ENCODE data around the gene ATAD3B.

DNA sequence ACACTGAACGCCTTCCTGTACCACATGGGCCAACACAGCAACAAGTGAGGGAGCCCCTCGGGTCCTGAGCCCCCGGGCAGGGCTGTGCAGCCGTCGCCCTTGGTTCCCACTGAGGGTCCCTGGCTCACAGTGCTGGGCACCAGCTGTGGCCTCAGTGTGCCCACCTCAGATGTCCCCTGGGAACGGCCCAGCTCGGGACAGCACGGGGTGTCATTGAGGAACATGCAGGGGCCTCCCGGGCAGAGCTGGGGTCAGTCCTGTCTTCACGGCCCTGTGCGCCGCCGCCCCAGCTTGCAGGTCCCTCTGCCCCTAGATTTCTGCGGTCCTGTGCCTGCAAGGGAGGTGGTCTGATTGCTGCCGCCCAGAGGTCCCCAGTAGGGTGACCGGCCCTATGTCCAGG lies 17.7 kb downstream of the ATAD3B start:
- TF ChIP-seq TCF12 (IDR thresholded peaks at IDR 0.05) (no peak), TCF12 (CRISPR knock-in tag; IDR thresholded peaks at IDR 0.05) (no peak), GABPB1 (CRISPR knock-in tag; IDR thresholded peaks at IDR 0.05) (no peak), ZKSCAN8 (CRISPR knock-in tag; IDR thresholded peaks at IDR 0.05; ENCODE audit: borderline replicate concordance) (no peak), ZNF549 (CRISPR knock-in tag; IDR thresholded peaks at IDR 0.05) (no peak), MAFK (conservative IDR thresholded peaks at IDR 0.05 in 1 of 2, IDR thresholded peaks at IDR 0.05 in 1 of 2; ENCODE audit: low read length in 2 of 2) (no peak), MAZ (IDR thresholded peaks at IDR 0.05; ENCODE audit: borderline replicate concordance, low read depth, low read length) (no peak), MAZ (CRISPR knock-in tag; IDR thresholded peaks at IDR 0.05; ENCODE audit: low read depth) (no peak), SATB2 (CRISPR knock-in tag; IDR thresholded peaks at IDR 0.05) (no peak), ETV5 (CRISPR knock-in tag; IDR thresholded peaks at IDR 0.05; ENCODE audit: borderline replicate concordance) (no peak), EP300 (IDR thresholded peaks at IDR 0.05; ENCODE audit: low read depth in 2 of 2, low read length in 2 of 2) (no peak), EP300 (CRISPR knock-in tag; IDR thresholded peaks at IDR 0.05; ENCODE audit: borderline replicate concordance) (no peak), ZFP36 (IDR thresholded peaks at IDR 0.05; ENCODE audit: borderline replicate concordance, low read depth, low read length, partially characterized antibody) (no peak)
- TF ChIP-seq, protein P1, sequence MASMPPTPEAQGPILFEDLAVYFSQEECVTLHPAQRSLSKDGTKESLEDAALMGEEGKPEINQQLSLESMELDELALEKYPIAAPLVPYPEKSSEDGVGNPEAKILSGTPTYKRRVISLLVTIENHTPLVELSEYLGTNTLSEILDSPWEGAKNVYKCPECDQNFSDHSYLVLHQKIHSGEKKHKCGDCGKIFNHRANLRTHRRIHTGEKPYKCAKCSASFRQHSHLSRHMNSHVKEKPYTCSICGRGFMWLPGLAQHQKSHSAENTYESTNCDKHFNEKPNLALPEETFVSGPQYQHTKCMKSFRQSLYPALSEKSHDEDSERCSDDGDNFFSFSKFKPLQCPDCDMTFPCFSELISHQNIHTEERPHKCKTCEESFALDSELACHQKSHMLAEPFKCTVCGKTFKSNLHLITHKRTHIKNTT (CRISPR knock-in tag; IDR thresholded peaks at IDR 0.05) = no peak
- TF ChIP-seq, protein P2, sequence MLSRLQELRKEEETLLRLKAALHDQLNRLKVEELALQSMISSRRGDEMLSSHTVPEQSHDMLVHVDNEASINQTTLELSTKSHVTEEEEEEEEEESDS (CRISPR knock-in tag; IDR thresholded peaks at IDR 0.05; ENCODE audit: borderline replicate concordance) = no peak
- TF ChIP-seq, protein P3, sequence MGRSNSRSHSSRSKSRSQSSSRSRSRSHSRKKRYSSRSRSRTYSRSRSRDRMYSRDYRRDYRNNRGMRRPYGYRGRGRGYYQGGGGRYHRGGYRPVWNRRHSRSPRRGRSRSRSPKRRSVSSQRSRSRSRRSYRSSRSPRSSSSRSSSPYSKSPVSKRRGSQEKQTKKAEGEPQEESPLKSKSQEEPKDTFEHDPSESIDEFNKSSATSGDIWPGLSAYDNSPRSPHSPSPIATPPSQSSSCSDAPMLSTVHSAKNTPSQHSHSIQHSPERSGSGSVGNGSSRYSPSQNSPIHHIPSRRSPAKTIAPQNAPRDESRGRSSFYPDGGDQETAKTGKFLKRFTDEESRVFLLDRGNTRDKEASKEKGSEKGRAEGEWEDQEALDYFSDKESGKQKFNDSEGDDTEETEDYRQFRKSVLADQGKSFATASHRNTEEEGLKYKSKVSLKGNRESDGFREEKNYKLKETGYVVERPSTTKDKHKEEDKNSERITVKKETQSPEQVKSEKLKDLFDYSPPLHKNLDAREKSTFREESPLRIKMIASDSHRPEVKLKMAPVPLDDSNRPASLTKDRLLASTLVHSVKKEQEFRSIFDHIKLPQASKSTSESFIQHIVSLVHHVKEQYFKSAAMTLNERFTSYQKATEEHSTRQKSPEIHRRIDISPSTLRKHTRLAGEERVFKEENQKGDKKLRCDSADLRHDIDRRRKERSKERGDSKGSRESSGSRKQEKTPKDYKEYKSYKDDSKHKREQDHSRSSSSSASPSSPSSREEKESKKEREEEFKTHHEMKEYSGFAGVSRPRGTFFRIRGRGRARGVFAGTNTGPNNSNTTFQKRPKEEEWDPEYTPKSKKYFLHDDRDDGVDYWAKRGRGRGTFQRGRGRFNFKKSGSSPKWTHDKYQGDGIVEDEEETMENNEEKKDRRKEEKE (IDR thresholded peaks at IDR 0.05) = no peak
